ENCODE data around the gene LENG8.
A peak's percentile ranks its signal among the peaks of the same experiment; 100 is the strongest.

Gene LENG8
- 308 to 345 reads per million in 2 donors for total RNA-seq

DNA sequence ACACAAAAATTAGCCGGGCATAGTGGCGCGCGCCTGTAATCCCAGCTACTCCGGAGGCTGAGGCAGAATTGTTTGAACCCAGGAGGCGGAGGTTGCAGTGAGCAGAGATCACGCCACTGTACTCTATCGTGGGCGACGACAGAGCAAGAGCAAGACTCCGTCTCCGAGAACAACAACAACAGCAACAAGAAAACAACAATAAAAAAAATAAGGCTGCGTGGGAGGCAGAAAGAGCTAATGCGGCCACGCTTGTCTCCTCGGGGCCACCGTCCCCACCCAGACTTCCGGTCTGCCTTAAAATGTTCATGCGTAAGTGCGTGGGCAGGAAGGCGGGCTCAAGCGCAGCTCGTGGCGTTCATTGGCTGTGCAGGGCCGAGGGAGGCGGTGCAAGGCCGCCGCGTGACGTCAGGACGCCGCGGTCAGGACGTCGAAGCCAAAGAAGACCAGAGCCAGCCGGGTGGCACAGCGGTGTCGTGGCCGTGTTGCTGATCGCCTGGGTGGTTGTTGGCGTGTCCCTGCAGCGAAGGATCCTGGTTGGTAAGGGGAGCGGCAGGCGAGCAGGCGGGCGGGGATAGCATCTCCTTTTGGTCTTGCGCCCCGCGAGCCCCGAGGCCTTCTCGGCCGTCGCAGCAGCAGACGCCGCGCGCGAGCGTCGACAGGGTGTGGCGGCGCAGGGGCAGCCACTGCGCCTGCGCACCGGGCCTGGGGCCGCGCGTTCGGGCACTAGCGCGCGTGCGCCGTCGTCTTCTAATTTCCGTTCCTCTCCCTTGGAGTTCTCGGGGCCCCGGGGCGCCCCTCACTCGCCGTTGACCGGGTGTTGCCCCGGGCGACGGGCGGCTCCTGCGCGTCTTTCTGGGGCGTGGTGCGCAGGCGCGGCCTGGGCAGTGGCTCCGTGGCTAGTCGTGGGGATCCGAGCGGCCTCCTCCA lies at the start of gene LENG8:
LENG8 (plus strand) TSS at position 426 of the 927 bp plus-strand sequence. CDS start 2,146 bp downstream, outside the sequence.
- peak; percentile 97 for DNase-seq

DNA sequence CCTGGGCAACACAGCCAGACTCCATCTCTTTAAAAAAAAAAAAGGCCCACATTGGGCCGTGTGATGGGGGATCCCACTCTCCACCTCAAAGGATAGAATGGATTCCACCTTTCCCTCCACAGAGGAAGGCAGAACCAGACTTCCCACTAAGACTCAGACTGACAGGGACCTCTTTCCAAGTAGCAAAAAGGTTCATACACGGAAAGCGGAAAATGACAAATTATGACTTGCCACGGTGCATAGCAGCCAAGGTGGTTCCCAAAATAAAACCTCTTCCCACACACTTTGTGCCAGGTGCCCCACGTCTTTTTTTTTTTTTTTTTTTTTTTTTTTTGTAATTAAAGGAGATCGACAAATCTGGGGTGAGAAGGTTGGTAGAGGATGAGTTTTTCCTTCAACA lies 48.1 kb upstream of the LENG8 start:
- DNase-seq: no peak

DNA sequence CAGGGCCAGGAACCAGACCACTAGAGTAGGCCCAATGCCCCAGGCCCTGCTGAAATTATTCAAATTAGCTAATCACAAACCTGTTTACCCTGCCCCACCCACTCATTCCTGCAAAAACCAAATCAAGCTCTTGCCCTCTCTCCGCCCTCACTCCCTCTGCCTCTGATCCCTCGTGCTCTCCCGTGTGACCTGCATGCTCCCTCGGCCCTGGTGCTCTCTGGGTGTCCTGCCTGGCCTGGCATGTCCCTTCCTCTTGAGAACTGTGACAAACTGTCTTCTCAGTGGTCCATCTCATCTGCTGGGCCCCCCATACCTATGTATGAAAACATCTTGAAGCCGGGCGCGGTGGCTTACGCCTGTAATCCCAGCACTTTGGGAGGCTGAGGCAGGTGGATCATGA lies 45.9 kb upstream of the LENG8 start:
- no peak for DNase-seq

DNA sequence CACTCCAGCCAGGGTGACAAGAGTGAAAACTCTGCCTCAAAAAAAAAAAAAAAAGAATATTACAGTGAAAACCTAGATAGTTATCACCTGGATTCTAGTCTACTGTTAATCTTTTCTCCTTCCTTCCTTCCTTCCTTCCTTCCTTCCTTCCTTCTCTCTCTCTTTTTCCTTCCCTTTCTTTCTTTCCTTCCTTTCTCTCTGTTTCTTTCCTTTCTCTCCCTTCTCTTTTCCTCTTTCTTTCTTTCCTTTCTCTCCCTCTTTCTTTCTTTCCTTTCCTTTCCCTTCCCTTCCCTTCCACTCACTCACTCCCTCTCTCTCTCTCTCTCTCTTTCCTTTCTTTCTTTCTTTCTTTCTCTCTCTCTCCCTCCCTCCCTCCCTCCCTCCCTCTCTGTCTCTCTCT lies 43.4 kb upstream of the LENG8 start:
- no peak for DNase-seq

DNA sequence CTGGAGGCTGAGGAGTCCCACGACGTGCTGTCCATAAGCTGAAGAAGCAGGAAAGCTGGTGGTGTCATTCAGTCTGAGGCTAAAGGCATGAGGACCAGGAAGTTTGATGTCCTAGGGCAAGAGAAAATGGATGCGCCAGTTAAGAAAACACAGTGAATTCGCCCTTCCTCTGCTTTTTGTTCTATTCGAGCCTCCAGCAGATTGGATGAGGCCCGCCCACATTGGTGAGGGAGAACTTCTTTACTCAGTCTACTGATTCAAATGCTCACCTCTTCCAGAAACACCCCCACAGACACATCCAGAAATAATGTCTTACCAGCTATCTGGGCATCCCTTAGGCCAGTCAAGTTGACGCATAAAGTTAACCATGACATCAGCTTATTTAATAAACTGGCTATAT lies 41.2 kb upstream of the LENG8 start:
- DNase-seq: no peak

DNA sequence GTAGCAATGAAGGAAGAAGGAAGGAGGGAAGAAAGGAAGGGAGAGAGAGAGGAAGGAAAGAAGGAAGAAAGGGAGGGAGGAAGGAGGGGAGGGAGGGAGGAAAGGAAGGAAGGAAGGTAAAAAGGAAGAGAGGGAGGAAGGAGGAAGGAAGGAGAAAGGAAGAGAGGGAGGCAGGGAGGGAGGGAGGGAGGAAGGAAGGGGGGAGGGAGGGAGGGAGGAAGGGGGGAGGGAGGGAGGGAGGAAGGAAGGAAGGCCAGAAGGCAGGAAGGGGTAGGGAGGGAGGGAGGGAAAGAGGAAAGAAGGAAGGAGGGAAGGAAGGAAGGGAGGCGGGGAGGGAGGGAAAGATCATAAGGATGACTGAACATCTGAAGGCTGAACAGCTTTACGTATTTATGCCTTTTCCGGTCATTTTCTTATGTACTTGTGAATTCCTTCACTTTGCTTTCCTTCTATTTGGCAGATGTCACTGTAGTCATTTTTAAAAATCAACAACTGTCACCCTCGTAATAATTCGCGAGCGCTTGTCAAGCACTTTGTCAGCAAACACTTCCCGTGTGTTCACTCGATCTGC lies 40.5 kb upstream of the LENG8 start:
- no peak for DNase-seq

DNA sequence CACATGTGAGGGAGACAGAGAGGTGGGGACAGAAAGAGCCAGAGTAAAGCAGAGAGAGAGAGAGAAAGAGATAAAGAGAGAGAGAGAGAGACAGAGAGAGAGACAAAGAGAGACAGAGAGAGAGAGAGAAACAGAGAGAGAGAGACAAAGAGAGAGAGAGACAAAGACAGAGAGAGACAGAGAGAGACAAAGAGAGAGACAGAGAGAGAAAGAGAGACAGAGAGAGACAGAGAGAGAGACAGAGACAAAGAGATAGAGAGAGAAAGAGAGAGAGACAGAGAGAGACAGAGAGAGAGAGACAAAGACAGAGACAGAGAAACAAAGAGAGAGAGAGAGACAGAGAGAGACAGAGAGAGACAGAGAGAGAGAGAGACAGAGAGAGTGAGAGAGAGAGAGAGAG lies 38.0 kb upstream of the LENG8 start:
- no peak for DNase-seq

DNA sequence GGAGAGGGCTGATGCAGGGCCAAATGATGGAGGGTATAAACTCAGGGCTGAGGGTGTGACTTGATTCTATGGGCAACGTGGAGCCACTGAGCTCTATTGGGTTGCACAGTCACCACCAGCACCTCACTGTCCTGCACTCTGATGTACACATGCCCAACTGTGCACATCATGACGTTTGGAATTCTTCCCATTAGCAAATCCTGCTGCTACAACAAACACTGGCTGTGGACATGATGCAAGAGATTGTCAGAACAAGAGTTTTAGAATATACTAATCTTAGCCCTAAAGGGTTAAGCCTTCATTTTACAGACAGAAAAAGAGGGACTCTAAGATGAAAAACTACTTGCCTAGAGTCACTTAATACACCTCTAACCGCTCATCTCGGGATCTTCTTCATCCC lies 36.1 kb upstream of the LENG8 start:
- DNase-seq: no peak

DNA sequence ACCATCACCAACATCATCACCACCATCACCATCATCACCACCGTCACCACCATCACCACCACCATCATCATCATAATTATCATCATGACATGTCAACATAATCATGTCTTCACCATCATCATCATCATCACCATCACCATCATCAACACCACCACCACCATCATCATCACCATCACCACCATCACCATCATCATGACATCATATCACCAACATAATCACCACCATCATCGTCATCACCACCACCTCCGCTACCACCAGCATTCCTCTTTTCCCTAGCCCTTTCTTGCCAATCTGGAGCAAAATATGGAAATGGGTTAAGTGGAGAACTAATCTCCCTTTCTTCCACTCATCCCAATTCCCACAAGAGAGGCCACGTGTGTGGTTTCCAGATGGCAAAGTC lies 34.8 kb upstream of the LENG8 start:
- no peak for DNase-seq

DNA sequence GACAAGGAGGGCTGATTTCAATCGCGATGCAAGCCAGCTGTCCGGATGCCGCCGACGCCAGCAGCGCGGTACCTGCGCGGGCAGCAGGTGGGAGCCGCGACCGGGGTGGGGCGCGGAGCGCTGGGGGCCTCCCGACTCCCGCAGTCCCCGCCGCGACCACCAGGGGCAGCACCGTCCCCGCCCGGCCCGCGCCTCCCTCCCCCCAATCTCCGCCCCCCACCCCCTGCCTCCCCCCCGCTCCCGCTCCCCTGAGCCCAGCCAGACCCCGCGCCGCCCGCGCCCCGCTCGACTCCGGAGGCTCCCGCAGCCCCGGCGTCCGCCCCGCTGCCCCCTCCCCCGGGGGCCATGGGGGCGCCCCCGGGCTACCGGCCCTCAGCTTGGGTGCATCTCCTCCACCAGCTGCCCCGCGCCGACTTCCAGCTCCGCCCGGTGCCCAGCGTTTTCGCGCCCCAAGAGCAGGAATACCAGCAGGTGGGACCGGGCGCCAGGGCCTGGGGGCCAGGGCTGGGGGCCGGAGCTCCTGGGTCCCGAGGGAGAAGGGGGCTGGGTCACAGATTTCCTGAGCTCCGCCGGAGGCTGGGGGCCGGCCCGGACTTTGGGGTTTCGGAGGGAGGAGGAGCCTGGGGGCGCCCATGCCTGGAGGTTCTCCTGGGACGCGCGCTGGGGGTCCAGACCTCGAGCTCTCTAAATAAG lies 33.6 kb upstream of the LENG8 start, which contains the start of gene TTYH1:
TTYH1 (plus strand) TSS at position 257 of the 693 bp plus-strand sequence; CDS start at position 346, 89 bp downstream.
- no peak for DNase-seq

DNA sequence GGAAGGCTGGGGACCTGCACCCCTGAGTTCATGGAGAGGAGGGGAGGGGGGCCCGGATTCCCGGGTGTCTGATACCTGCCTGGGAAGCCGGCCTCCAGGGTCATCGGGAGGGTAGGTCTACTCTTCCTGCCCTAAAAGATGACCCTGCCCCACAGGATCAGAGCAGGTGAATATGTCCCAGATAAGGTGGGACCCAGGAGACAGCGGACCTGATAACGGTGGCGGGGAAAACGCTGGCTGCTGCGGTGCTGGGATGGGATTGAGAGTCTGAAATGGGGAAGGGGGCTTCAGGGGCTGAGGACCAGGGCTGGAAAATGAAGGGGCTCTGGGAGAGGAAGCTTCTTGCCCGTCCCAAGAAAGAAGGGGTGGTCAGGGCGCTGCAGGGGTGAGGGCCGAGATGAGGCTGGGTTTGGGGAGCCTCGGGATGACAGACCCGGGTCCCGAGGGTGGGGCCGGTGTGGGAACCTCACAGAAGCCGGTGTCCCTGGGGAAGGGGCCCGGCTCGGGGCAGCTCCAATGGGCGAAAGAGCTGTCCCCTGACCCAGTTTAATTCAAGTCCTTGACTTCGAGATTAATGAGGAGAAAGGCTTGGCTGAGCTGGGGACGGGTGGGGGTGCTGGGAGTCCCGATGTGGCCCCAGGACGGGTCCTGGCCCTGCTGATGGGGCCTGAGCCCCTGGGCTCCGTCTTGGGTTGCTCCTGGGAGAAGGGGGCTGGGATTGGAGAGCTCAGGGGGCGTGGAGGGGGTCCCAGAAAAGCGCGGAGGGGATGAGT lies 32.9 kb upstream of the LENG8 start:
- DNase-seq: no peak

DNA sequence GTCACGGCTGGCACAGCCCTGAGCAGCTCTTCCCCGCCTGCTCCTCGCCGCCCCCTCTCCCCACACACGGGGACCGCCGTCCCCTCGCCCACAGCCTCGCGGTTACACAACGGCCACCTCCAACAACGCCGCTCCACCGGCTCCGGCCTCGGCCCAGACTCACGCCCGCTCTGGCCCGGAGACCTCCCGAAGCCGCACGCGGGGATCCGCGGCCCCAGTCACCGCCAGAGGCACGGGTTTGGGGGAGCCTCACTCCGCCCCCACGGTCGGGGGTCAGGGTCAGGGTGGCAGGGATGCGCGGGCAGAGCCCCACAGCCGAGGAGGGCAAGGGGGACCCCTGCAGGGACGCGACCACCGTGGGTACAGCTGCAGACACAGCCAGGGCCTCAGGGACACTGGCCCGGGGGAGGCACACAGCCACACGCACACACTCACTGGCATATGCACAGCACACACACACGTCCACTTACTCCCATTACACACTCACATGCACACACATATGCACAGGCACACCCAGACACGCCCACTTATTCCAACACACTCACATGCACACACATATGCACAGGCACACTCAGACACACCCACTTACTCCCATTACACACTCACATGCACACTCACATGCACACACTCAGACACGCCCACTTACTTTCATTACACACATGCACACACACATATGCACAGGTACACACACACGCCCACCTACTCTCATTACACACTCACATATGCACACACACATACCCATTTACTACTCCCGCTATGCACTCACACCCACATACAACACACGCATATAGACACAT lies 32.1 kb upstream of the LENG8 start:
- no peak for DNase-seq

DNA sequence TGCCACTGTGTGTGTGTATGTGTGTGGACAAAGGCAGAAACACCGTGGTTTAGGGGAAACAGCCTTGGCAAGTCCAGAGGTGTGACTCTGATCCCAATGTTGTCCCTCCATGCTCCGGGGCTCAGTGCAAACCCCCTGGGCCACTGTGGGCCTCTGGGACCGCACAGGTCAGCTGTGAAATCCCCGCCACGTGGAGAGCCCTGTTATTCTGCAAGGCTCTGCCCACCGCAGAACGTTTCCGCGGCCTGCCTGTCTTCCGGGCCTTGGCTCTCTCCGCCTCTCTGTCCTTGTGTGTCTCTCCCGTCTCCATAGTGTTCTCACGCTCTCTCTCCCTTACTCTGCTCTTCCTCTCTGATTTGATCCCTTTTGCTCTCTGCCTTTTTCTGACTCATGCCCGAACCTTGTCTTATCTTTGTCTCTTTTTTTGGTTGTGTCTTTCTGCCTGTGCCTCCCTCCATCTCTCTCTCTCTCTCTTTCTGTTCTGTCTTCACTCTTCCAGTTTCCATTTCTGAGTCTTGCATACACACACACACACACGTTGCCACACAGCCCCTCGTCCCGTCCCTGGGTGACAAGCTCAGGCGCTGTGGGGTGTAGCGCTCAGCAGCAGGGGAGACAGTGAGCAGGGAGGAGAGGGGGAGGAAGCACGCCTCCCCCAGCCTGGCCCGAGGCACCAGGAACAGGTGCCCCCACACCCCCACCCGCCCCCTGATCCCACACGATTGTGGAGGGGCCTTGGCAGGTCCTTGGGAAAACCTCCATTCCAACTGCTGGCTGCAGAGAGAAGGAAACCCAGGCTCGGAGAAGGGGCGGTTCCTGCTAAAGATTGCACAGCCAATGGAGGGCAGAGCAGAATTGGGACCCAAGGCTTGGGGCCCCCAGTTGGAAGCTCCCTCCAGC lies 30.7 kb upstream of the LENG8 start:
- no peak for DNase-seq

DNA sequence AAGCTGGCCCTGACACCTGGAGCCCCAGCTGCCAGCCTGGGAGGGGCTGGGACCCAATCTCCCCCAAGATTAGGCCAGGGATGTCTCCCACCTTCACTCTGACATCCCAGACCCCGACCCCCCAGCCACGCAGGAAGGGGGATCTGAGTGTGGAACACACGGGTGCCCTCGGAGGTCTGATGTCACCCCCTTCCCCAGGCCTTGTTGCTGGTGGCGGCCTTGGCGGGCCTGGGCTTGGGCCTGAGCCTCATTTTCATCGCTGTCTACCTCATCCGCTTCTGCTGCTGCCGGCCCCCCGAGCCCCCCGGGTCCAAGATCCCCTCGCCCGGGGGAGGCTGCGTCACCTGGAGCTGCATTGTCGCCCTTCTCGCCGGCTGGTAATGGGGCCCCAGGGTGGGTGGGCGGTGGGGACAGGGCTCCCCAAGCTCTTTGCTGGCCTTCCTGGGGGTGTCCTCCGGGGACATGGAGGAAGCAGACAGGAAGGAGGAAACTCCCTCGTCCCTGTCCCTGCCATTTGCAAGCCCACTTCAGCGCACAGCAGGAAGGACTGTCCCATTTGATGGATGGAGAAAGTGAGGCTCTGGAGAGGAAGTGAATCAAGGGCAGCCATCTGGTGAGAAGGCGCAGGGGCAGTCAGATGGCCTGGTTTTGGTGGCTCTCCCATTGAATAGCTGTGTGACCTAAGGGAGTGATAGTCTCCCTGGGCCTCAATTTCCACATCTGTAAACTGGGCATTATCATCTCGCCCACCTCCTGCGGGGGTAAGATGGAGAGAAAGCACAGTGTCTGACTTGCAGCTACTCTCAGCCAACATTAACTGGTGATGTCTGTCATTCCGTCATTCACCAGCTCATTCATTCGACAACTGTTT lies 29.8 kb upstream of the LENG8 start:
- no peak for DNase-seq

DNA sequence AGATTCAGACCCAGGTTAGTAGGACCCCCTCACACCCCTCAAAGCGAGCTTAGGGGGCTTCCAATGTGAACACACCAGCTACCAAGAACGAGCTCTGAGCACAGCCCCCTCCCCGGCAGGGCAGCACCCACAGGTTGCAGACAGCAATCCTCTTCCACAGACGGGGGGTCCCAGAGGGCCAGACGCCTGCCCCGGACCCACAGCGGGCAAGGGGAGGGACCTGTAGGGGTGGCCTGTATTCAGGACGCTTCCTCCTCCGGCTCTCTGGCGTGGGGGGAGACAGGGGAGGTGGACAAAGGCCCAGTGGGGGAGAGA lies 29.0 kb upstream of the LENG8 start:
- DNase-seq: no peak

DNA sequence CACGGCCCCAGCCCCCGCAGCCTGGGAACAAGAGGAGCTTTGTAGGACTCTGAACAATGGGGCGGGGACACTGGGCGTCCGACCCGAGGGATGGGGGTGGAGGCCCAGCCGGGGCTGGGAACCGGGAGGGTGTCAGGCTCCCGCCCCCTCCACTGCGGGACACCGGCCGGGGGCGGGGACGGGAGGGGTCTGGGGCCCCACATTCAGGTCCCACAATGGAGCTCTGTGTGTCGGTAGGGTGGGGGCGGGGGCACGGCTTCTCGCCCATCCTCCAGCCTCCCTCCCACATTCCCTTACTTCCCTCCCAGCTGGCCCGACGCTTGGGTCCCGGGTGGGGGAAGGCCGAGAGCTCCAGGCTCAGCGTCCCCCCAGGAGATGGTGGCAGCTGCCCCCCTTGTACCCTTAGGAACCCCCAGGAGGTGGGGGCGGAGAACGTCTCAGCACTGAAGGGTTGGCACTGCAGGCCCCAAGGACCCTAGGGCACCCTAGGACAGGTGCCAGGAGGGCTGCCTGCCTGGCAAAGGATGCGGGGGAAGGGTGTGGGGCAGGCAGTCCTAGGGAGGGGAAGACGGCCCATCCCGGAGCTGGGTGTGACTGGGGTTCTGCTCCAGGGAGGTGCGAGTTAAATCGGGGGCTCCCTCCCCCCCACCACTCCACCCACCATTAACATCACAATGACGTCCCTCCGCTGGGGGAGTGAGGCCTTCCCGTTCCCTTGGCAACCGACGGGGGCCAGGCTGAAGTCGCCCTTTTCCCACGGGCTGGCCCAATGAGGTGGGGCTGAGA lies 28.4 kb upstream of the LENG8 start:
- DNase-seq: no peak

DNA sequence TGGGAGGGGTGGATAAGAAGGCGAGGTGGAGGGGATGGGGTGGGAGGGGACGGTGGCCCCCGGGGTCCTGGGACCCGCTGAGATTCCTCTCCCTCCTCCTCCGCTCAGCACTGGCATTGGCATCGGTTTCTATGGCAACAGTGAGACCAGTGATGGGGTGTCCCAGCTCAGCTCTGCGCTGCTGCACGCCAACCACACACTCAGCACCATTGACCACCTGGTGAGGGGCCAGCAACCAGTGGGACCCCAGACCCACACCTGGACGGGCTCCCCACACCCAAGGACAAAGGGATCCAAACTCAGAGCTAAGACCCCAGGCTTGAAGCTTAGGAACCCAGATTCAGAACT lies 27.9 kb upstream of the LENG8 start:
- no peak for DNase-seq

DNA sequence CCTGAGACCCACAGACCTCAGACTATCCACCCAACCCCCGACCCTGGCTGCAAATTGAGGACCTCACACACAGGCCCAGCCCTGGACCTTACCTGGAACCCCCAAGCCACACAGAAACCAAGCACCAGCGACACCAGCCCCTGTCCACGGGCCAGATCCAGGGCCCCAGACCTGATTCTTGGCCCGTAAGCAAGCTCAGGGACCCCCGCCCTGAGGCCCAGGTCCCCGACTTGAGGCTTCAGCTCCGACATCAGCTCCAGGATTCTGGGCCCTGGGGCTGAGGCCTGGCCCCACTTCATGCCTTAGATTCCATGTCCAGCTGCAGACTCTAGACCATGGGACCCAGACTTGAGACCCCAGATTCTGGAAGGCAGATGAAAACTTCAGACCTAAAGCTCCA lies 27.5 kb upstream of the LENG8 start:
- no peak for DNase-seq

DNA sequence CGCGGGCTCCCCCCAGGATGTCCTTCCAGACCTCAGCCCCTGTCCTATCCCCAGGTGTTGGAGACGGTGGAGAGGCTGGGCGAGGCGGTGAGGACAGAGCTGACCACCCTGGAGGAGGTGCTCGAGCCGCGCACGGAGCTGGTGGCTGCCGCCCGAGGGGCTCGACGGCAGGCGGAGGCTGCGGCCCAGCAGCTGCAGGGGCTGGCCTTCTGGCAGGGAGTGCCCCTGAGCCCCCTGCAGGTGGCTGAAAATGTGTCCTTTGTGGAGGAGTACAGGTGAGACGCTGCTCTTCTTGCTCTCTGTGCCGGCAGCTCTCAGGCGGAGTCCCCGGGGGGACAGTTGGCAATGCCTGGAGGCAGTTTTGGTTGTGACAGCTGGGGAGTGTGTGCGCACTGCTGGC lies 26.9 kb upstream of the LENG8 start:
- DNase-seq: no peak
